ENCODE measurements around the gene RHBDL1.

GRCh38 chr16:654034-654433, 21.4 kb upstream of the RHBDL1 start:
- TF ChIP-seq CTCF (IDR thresholded peaks at IDR 0.05) (no peak), POLR2A (IDR thresholded peaks at IDR 0.05) (no peak)

Data from uterus (tissue), 2 donors.